ENCODE data around the gene PATE4.
A peak's percentile ranks its signal among the peaks of the same experiment; 100 is the strongest.

PATE4 gene

GRCh38 chr11:125874556-125875124 is 41.5 kb downstream of the PATE4 start:
- H3K4me1 ChIP-seq (ENCODE audit: control insufficient read depth, low read depth, low read length) = no peaks in the 10 kb centered on the region

GRCh38 chr11:125881291-125881690 is 48.2 kb downstream of the PATE4 start:
- no peak overlapping the region for H3K4ac ChIP-seq (ENCODE audit: low read depth, low read length)
- H3K27ac ChIP-seq (ENCODE audit: low read depth, low read length) = no peak overlapping the region
- H2BK15ac ChIP-seq (replicated peaks; ENCODE audit: low read depth) = no peak overlapping the region
- H3K79me2 ChIP-seq (ENCODE audit: control insufficient read depth, insufficient read depth, low read length) = no peaks in the 10 kb centered on the region
- H3K18ac ChIP-seq (ENCODE audit: low read length) = no peak overlapping the region
- H3K27me3 ChIP-seq (ENCODE audit: insufficient read depth, low read length, poor library complexity) = no peaks in the 10 kb centered on the region
- no peaks in the 10 kb centered on the region for H3K4me1 ChIP-seq (ENCODE audit: control insufficient read depth, low read depth, low read length)
- H3K9ac ChIP-seq (ENCODE audit: low read length) = no peak overlapping the region
- no peak for DNase-seq
- no CpG with 5 or more reads among the region's 1 CpG for WGBS (ENCODE audit: extremely low coverage, insufficient coverage, low lambda C conversion rate)
- H3K79me1 ChIP-seq (ENCODE audit: low read length) = no peaks in the 10 kb centered on the region
- no peaks in the 10 kb centered on the region for H3K36me3 ChIP-seq (ENCODE audit: control insufficient read depth, insufficient read depth, low read length)
- no peak overlapping the region for H3K4me2 ChIP-seq (ENCODE audit: low read length)
- no peak overlapping the region for H2BK120ac ChIP-seq (ENCODE audit: low read depth, low read length)
- no peak overlapping the region for H3K56ac ChIP-seq (ENCODE audit: low read length)
- no peak overlapping the region for H3K23ac ChIP-seq (ENCODE audit: low read length)
- H2AK5ac ChIP-seq (ENCODE audit: low read length) = no peak overlapping the region
- H4K8ac ChIP-seq (ENCODE audit: low read depth, low read length) = no peak overlapping the region
- no peak overlapping the region for H2BK5ac ChIP-seq (ENCODE audit: low read length)
- H3K4me3 ChIP-seq (ENCODE audit: low read length) = no peak overlapping the region
- no peak overlapping the region for H4K5ac ChIP-seq (ENCODE audit: low read length)

More at GRCh38 chr11:125874556-125875124, 41.5 kb downstream of the PATE4 start:
- no peak overlapping the region for H3K4me2 ChIP-seq (ENCODE audit: low read length)
- no peak overlapping the region for H2BK120ac ChIP-seq (ENCODE audit: low read depth, low read length)
- no peak overlapping the region for H3K18ac ChIP-seq (ENCODE audit: low read length)
- no peak overlapping the region for H2BK15ac ChIP-seq (replicated peaks; ENCODE audit: low read depth)
- H3K36me3 ChIP-seq (ENCODE audit: control insufficient read depth, insufficient read depth, low read length) = no peaks in the 10 kb centered on the region
- no peaks in the 10 kb centered on the region for H3K27me3 ChIP-seq (ENCODE audit: insufficient read depth, low read length, poor library complexity)
- H4K8ac ChIP-seq (ENCODE audit: low read depth, low read length) = no peak overlapping the region
- no peak overlapping the region for H2BK5ac ChIP-seq (ENCODE audit: low read length)
- H3K9ac ChIP-seq (ENCODE audit: low read length) = no peak overlapping the region
- peak; percentile 82 for DNase-seq
- no peaks in the 10 kb centered on the region for H3K79me1 ChIP-seq (ENCODE audit: low read length)
- H3K4ac ChIP-seq (ENCODE audit: low read depth, low read length) = no peak overlapping the region
- no peak overlapping the region for H3K4me3 ChIP-seq (ENCODE audit: low read length)
- no peak overlapping the region for H3K27ac ChIP-seq (ENCODE audit: low read depth, low read length)
- H3K56ac ChIP-seq (ENCODE audit: low read length) = no peak overlapping the region
- H3K79me2 ChIP-seq (ENCODE audit: control insufficient read depth, insufficient read depth, low read length) = no peaks in the 10 kb centered on the region
- WGBS (ENCODE audit: extremely low coverage, insufficient coverage, low lambda C conversion rate) = no CpG with 5 or more reads among the region's 8 CpGs
- no peak overlapping the region for H3K23ac ChIP-seq (ENCODE audit: low read length)
- no peak overlapping the region for H2AK5ac ChIP-seq (ENCODE audit: low read length)
- H4K5ac ChIP-seq (ENCODE audit: low read length) = no peak overlapping the region

GRCh38 chr11:125883375-125883774 is 50.3 kb downstream of the PATE4 start:
- Histone ChIP-seq H3K56ac (ENCODE audit: low read length) (no peak overlapping the region), H2BK120ac (ENCODE audit: low read depth, low read length) (no peak overlapping the region), H3K23ac (ENCODE audit: low read length) (no peak overlapping the region), H3K4me2 (ENCODE audit: low read length) (no peak overlapping the region), H3K4me1 (ENCODE audit: control insufficient read depth, low read depth, low read length) (no peaks in the 10 kb centered on the region), H4K8ac (ENCODE audit: low read depth, low read length) (no peak overlapping the region), H3K27ac (ENCODE audit: low read depth, low read length) (no peak overlapping the region), H3K18ac (ENCODE audit: low read length) (no peak overlapping the region), H3K27me3 (ENCODE audit: insufficient read depth, low read length, poor library complexity) (no peaks in the 10 kb centered on the region), H2BK15ac (replicated peaks; ENCODE audit: low read depth) (no peak overlapping the region), H3K79me2 (ENCODE audit: control insufficient read depth, insufficient read depth, low read length) (no peaks in the 10 kb centered on the region), H3K79me1 (ENCODE audit: low read length) (no peaks in the 10 kb centered on the region), H4K5ac (ENCODE audit: low read length) (no peak overlapping the region), H2BK5ac (ENCODE audit: low read length) (no peak overlapping the region), H3K36me3 (ENCODE audit: control insufficient read depth, insufficient read depth, low read length) (no peaks in the 10 kb centered on the region), H3K9ac (ENCODE audit: low read length) (no peak overlapping the region), H2AK5ac (ENCODE audit: low read length) (no peak overlapping the region), H3K4ac (ENCODE audit: low read depth, low read length) (no peak overlapping the region), H3K4me3 (ENCODE audit: low read length) (no peak overlapping the region)
- WGBS (ENCODE audit: extremely low coverage, insufficient coverage, low lambda C conversion rate) = no CpG with 5 or more reads among the region's 8 CpGs
- no peak for DNase-seq

- Histone ChIP-seq H3K36me3 (ENCODE audit: control insufficient read depth, insufficient read depth, low read length) (no peaks in the 10 kb centered on the region), H3K4me2 (ENCODE audit: low read length) (no peak overlapping the region), H2BK5ac (ENCODE audit: low read length) (no peak overlapping the region), H2BK120ac (ENCODE audit: low read depth, low read length) (no peak overlapping the region), H3K4me1 (ENCODE audit: control insufficient read depth, low read depth, low read length) (no peaks in the 10 kb centered on the region), H3K23ac (ENCODE audit: low read length) (no peak overlapping the region), H3K79me2 (ENCODE audit: control insufficient read depth, insufficient read depth, low read length) (peaks cover 2% of the 10 kb centered on the region), H2AK5ac (ENCODE audit: low read length) (no peak overlapping the region), H3K18ac (ENCODE audit: low read length) (no peak overlapping the region), H3K56ac (ENCODE audit: low read length) (peak overlapping the region; percentile 90), H3K4ac (ENCODE audit: low read depth, low read length) (no peak overlapping the region), H3K9ac (ENCODE audit: low read length) (no peak overlapping the region), H2BK15ac (replicated peaks; ENCODE audit: low read depth) (no peak overlapping the region), H4K5ac (ENCODE audit: low read length) (no peak overlapping the region), H4K8ac (ENCODE audit: low read depth, low read length) (no peak overlapping the region), H3K27me3 (ENCODE audit: insufficient read depth, low read length, poor library complexity) (no peaks in the 10 kb centered on the region), H3K27ac (ENCODE audit: low read depth, low read length) (no peak overlapping the region), H3K4me3 (ENCODE audit: low read length) (no peak overlapping the region), H3K79me1 (ENCODE audit: low read length) (no peaks in the 10 kb centered on the region)
- no peak for DNase-seq
- WGBS (ENCODE audit: extremely low coverage, insufficient coverage, low lambda C conversion rate) = no CpG with 5 or more reads among the region's 24 CpGs
These were observed 53.9 kb downstream of the PATE4 start for GRCh38 chr11:125886997-125887372.

- Histone ChIP-seq H2BK15ac (replicated peaks; ENCODE audit: low read depth) (no peak within 1 kb of the TSS), H3K27ac (ENCODE audit: low read depth, low read length) (peak within 1 kb of the TSS; percentile 65), H3K4ac (ENCODE audit: low read depth, low read length) (peak within 1 kb of the TSS; percentile 17), H3K4me1 (ENCODE audit: control insufficient read depth, low read depth, low read length) (no peaks in the 10 kb centered on the region), H3K36me3 (ENCODE audit: control insufficient read depth, insufficient read depth, low read length) (no peaks in the 10 kb centered on the region), H4K5ac (ENCODE audit: low read length) (no peak within 1 kb of the TSS), H2BK120ac (ENCODE audit: low read depth, low read length) (no peak within 1 kb of the TSS), H3K79me1 (ENCODE audit: low read length) (no peaks in the 10 kb centered on the region), H3K27me3 (ENCODE audit: insufficient read depth, low read length, poor library complexity) (no peaks in the 10 kb centered on the region), H2BK5ac (ENCODE audit: low read length) (peak within 1 kb of the TSS; percentile 14), H3K4me3 (ENCODE audit: low read length) (peak within 1 kb of the TSS; percentile 39), H3K4me2 (ENCODE audit: low read length) (peak within 1 kb of the TSS; percentile 35), H3K56ac (ENCODE audit: low read length) (peak within 1 kb of the TSS; percentile 90), H2AK5ac (ENCODE audit: low read length) (no peak within 1 kb of the TSS), H3K18ac (ENCODE audit: low read length) (peak within 1 kb of the TSS; percentile 23), H3K23ac (ENCODE audit: low read length) (no peak within 1 kb of the TSS), H3K9ac (ENCODE audit: low read length) (peak within 1 kb of the TSS; percentile 79), H4K8ac (ENCODE audit: low read depth, low read length) (peak within 1 kb of the TSS; percentile 57), H3K79me2 (ENCODE audit: control insufficient read depth, insufficient read depth, low read length) (peaks cover 2% of the 10 kb centered on the region)
- DNase-seq = peak; percentile 98
- WGBS (ENCODE audit: extremely low coverage, insufficient coverage, low lambda C conversion rate) = no CpG with 5 or more reads among the region's 91 CpGs
These were observed 54.5 kb downstream of the PATE4 start, which contains the start of gene HYLS1 for GRCh38 chr11:125887373-125888324. TSS of gene HYLS1 (plus strand) at chr11:125887668. CDS start at chr11:125899369, 11,701 bp downstream.

Data from mesendoderm (in vitro differentiated cells).